Gastrocnemius medialis (tissue), 4 donors: ENCODE results near the gene PCDH12.

Experiments used
- POLR2A ChIP-seq, 2 donors: fragments of 450-650 bp; IDR thresholded peaks; one replicate each; pipeline ENCODE4 v1.6.1; 2017; ENCODE audit warnings: antibody characterized with exemption in 2 of 2, mild to moderate bottlenecking in 2 of 2, moderate library complexity in 2 of 2
- TF ChIP-seq, protein P1 (sequence below), 5 experiments: fragments of 450-650 bp in 3 of 5; fragments of 200-600 bp in 2 of 5; sonication (generic) in 2 of 5; IDR thresholded peaks in 4 of 5; conservative IDR thresholded peaks in 1 of 5; 1 replicate in 4 of 5; 2 replicates in 1 of 5; pipeline ENCODE4 v1.5.1; 2016 to 2019; ENCODE audit warnings: antibody characterized with exemption in 5 of 5, mild to moderate bottlenecking in 3 of 5, moderate library complexity in 3 of 5

- TF ChIP-seq, protein P1, sequence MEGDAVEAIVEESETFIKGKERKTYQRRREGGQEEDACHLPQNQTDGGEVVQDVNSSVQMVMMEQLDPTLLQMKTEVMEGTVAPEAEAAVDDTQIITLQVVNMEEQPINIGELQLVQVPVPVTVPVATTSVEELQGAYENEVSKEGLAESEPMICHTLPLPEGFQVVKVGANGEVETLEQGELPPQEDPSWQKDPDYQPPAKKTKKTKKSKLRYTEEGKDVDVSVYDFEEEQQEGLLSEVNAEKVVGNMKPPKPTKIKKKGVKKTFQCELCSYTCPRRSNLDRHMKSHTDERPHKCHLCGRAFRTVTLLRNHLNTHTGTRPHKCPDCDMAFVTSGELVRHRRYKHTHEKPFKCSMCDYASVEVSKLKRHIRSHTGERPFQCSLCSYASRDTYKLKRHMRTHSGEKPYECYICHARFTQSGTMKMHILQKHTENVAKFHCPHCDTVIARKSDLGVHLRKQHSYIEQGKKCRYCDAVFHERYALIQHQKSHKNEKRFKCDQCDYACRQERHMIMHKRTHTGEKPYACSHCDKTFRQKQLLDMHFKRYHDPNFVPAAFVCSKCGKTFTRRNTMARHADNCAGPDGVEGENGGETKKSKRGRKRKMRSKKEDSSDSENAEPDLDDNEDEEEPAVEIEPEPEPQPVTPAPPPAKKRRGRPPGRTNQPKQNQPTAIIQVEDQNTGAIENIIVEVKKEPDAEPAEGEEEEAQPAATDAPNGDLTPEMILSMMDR (IDR thresholded peaks at IDR 0.05 in 4 of 5, conservative IDR thresholded peaks at IDR 0.05 in 1 of 5), result no peak
- no peak for TF ChIP-seq POLR2A (IDR thresholded peaks at IDR 0.05)
Measured at GRCh38 chr5:141966963-141967333, 8.9 kb upstream of the PCDH12 start.
